H7 (cell line): ENCODE data around the gene SHFL. TPM values are rescaled to one million over a fixed set of nuclear protein-coding genes. Genes with fewer than 3 reads are reported as not detected.
A peak's percentile ranks its signal among the peaks of the same experiment; 100 is the strongest.

ENCODE experiments used
- DNase-seq: peaks from one replicate; pipeline ENCODE4 v3.0.0; 2012
- H3K27me3 ChIP-seq: 2 replicates; pipeline ENCODE4 v1.6.0; 2011; ENCODE audit warnings: mild to moderate bottlenecking, low read length; ENCODE audit not compliant: control insufficient read depth, insufficient read depth
- H3K36me3 ChIP-seq: replicated peaks from 2 replicates; pipeline ENCODE4 v1.5.1; 2011; ENCODE audit warnings: low read length; ENCODE audit not compliant: control insufficient read depth, insufficient read depth
- H3K4me3 ChIP-seq: 2 replicates; pipeline ENCODE4 v1.5.1; 2011; ENCODE audit warnings: low read depth, mild to moderate bottlenecking, control low read depth, low read length, moderate library complexity; ENCODE audit not compliant: insufficient read depth
- total RNA-seq: library from RNA; depleted of rRNA; stranded (reverse); fragments of >200 nt; shearing (Covaris generic); gene quantifications from 2 replicates; pipeline ENCODE4 v1.2.3, GENCODE V29; 2014

The SHFL gene
- total RNA-seq, 1 experiment from 2014 or later = 14.4 TPM

DNA sequence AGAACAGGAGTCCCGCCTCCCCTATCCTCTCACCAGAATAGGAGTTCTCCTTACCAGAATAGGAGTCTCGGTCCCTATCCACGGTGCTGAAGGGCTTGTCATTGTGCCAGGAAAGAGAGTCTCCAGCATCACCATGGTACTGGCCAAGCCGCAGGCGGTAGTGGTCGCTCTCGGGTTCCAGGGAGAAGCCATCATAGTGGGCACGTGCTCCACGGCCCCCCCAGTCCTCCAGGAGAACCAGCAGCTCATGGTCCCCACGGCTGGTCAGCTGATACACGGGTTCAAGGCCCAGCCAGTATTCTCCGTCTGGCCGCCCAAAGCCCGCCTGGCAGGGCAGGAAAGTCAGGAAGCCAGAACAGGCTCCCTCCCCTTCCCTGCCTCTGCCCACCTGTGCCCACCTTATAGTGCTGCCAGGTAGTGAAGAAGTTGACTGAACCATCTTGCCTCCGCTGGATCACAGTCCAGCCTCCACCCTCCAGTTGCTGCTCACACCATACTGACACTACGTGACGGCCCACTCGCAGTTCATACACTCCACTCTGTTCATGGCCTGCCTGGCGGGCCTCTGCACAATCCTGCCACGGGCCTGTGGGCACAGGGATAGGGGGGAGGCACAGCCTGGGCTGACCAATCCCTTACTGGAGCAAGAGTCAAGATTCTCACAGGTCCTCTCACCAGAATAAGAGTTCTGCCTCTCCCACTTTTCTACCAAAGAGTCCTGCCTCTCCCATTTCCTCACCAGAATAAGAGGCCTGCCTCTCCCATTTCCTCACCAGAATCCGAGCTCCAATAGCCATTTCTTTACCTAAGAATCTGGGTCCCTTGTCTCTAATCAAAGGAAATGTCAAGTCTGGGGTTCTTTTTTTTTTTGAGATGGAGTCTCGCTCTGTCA is 7.4 kb downstream of the SHFL start:
- Histone ChIP-seq H3K4me3 (no peak overlapping the region), H3K27me3 (peaks cover 18% of the 10 kb centered on the region), H3K36me3 (peaks cover 4% of the 10 kb centered on the region)
- peak; percentile 69 for DNase-seq

DNA sequence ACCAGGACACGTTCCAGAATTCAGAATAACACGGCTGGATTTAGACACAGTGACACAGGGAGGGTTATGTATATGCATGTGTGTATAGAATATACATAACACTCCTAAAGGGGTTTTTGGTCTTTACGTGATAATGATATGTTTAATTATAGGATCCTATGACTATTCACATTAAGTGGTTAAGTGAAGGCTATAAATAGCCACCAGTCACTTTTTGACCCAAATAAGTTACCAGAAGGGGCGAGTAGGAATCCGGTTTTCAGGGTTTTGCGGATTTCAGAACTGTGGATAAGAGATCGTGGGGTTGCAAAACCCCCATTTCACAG is 9.5 kb downstream of the SHFL start:
- peaks cover 2% of the 10 kb centered on the region for H3K36me3 ChIP-seq
- no peak for DNase-seq
- H3K4me3 ChIP-seq = no peak overlapping the region
- H3K27me3 ChIP-seq = peaks cover 23% of the 10 kb centered on the region

DNA sequence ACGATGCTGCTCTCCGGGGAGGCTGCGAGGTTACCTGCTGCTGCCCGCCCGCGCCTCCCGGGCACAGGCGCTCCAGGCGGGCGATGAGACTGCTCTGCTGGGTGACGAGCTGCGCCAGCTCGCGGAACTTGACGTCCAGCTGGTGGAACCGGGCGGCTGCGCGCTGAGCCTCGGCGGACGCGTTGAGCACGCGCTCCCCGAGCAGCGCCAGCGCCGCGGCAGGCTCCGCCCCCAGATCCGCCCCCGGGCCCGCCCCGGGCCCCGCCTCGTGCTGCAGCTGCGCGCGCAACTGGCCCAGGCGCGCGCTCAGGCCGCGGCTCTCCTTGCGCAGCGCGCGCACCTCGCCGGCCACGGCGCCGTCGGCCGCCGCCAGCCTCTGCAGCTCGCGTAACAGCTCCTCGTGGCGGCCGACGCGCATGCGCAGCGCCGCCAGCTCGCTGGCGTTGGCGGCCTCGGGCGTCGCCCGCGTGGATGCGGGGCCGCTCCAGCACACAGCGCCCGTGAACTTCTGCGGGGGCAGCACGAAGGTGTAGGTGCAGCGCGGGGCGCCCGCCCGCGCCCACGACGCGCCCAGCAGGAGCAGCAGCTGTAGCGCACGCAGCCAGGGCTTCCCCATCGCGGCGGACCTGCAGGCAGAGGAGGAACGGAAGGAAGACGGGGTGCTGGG is 10.0 kb downstream of the SHFL start:
- H3K27me3 ChIP-seq = peaks cover 23% of the 10 kb centered on the region
- peaks cover 2% of the 10 kb centered on the region for H3K36me3 ChIP-seq
- DNase-seq = peak; percentile 100
- peak overlapping the region; percentile 58 for H3K4me3 ChIP-seq

DNA sequence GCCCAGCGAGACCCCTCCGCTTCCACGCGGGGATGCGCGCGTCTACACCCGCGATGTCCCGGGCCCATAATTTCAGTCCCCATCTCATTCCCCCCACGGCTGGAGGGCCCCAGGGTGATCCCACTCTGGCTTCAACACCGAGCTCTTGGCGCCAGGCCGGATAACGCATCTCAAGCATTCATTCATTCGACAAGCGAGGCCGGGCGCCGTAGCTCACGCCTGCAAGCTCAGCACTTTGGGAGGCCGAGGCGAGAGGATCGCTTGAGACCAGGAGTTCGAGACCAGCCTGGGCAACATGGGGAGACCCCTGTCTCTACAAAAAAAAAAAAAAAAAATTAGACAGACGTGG is 10.5 kb downstream of the SHFL start:
- DNase-seq = no peak
- Histone ChIP-seq H3K4me3 (peak overlapping the region; percentile 58), H3K27me3 (peaks cover 23% of the 10 kb centered on the region), H3K36me3 (peaks cover under 1% of the 10 kb centered on the region)

DNA sequence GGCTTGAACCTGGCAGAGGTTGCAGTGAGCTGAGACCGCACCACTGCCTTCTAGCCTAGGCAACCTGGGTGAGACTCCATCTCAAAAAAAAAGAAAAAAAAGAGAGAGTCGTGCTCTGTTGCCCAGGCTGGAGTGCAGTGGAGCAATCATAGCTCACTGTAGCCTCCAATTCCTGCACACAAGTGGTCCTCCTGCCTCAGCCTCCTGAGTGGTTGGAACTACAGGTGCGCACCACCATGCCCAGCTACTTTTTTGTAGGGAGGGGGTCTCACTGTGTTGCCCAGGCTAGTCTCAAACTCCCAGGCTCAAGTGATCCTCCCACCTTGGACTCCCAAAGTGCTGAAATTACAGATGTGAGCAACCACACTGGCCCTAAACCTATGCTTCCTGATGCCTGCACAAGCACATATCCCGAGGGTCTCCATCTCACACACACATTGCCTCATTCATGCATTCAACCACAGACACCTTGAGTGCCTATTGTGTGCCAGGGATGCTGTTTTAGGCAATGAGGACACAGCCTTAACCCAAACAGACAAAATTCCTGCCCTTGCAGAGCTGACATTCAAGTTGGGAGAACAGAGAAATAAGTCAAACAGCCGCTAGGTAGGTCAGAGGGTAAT is 14.2 kb downstream of the SHFL start:
- H3K4me3 ChIP-seq = no peak overlapping the region
- H3K27me3 ChIP-seq = peaks cover 14% of the 10 kb centered on the region
- H3K36me3 ChIP-seq = no peaks in the 10 kb centered on the region
- DNase-seq = no peak

DNA sequence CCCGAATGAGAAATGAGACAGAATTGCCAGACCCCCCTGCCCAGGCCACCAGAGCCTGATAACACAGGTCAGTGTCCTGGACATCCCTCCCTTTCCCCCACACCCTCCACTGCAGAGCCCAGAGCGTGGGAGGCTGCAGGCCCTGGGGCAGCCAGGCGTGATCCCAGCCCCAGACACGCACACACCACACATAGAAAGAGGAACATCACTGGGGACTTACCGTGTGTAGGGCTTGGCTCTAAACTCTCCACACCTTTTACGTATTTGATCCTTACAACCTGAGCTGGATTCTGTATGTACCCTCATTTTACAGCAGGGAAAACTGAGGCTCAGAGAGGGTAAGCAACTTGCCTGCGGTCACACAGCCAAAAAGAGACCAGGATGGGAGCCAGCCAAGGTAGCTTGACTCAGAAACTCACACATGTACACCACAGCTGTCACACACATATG is 16.7 kb downstream of the SHFL start:
- H3K27me3 ChIP-seq = peaks cover 5% of the 10 kb centered on the region; the same call in 1 of the 2 replicates
- no peak overlapping the region for H3K4me3 ChIP-seq
- peak; percentile 35 for DNase-seq
- peaks cover 7% of the 10 kb centered on the region for H3K36me3 ChIP-seq

DNA sequence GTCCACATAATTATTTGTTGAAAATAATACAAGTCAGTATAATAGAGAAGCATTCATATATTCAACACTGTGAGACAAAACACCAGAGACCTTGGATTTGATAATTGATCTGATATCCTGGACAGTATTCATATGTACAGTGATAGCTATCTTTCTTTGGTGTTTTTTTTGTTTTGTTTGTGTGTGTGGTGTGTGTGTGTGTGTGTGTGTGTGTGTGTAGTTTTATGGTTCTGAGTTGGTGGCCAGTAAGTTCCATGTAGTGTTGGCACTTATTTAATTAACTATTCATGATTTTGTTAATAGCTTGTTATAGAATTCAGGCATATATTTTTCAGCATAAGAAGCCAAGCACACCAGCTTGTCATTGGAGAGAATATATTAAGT is 18.0 kb downstream of the SHFL start:
- Histone ChIP-seq H3K4me3 (no peak overlapping the region), H3K36me3 (peaks cover 16% of the 10 kb centered on the region), H3K27me3 (peaks cover 5% of the 10 kb centered on the region; the same call in 1 of the 2 replicates)
- DNase-seq = no peak

DNA sequence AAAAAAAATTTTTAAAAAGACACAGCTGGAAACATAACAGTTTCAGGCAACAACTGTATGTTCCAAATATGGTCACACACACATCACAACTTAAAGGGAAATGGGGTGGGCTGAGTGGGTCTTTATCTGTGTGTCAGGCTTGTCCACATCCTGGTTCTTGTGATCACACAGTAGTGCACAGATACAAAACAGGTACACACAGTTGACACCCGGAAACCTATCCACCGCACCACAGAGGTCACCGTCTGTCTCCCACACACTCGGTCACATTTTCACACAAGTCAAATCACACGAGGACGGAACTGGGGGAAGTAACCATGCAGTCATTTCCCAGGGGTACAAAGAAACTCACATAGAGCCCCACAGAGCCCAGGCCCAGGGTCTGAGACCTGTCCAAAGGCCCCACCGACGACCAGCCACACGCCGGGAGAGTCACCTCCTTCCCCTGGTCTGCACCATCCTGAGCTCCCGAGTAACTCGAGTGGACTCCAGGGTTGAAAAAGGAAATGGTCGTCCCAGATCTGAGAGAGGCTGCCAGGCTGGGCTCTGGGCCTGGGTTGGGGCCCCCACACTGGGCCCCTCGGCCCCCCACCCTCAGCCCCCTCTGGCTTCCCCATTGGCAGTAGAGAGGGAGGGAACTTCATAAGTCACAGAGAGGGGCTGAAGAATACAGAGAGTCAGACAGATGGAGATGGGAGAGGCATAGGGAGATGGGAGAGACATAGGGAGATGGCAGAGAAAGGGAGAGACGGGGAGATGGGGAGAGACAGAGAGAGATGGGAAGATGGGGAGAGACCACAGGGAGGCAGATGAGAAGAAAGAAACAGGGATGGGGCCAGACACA is 18.8 kb downstream of the SHFL start:
- Histone ChIP-seq H3K4me3 (no peak overlapping the region), H3K36me3 (peaks cover 23% of the 10 kb centered on the region), H3K27me3 (peaks cover 5% of the 10 kb centered on the region; the same call in 1 of the 2 replicates)
- peak; percentile 41 for DNase-seq

DNA sequence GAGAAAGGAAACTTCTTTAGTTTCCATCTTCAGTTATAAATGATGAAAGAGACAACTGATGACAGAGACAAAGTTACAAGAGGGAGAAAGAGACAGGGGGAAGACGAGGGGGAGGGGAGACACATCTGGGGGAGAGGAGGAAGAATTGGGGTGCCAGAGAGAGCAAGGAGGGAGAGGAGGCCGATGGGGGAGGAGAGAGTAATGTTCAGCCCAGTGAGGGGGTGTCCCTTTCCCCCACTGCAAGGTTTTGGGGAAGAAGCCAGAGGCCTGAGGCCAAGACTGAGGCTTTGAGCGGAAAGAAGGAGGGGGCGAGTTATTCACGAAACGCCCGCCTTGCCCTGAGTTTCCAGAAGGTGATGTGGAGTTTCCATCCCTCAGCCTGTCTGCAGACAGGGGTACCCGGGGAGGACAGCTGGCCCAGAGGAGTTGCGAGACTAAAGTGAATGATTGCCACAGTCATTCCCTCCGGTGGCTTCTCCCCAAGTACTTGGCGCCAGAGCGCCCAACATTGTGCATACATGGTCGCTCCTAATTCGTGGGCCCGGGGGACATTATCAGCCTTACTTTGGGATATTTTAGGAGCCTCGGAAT is 19.5 kb downstream of the SHFL start:
- H3K36me3 ChIP-seq = peaks cover 25% of the 10 kb centered on the region
- DNase-seq = peak; percentile 64
- H3K27me3 ChIP-seq = no peaks in the 10 kb centered on the region
- peak overlapping the region; percentile 100; the same call in 1 of the 2 replicates for H3K4me3 ChIP-seq

DNA sequence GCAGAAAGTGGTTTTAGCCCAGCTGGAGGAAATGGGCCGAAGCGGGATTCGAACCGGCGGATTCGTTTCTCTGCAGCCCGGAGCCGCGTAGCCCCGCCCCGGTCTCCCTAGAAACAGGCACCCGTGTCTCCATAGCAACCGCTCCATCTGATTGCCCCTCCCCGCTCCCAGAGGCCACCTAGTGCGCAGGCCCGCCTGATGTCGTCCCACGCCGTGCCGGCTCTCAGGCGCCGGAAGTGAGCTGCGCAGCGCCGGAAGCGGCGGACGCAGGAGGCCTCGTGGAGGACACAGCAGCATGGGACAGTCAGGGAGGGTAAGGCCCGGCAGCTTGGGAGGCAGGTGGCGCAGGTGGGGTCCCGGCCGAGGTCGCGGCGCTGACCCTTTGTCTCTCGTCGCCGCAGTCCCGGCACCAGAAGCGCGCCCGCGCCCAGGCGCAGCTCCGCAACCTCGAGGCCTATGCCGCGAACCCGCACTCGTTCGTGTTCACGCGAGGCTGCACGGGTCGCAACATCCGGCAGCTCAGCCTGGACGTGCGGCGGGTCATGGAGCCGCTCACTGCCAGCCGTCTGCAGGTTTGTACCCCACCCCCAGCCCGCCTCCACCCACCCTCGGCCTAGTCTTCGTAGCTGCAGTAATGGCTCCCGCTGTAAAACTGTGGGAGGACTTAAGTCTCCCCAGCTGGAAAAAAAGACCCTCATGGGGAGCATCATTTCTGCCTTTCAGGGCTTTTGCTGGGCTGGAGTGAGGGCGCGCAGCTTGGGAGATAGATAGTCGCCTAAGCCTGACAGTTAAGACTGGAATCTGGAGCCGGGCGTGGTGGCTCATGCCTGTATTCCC is 20.2 kb downstream of the SHFL start, which contains the start of gene PPAN:
TSS of gene PPAN (plus strand) at position 263 of the 837 bp plus-strand sequence. CDS start at position 296, 33 bp downstream.
- Histone ChIP-seq H3K4me3 (peak within 1 kb of the TSS; percentile 100), H3K36me3 (peaks cover 26% of the 10 kb centered on the region), H3K27me3 (no peaks in the 10 kb centered on the region)
- peak; percentile 100 for DNase-seq

DNA sequence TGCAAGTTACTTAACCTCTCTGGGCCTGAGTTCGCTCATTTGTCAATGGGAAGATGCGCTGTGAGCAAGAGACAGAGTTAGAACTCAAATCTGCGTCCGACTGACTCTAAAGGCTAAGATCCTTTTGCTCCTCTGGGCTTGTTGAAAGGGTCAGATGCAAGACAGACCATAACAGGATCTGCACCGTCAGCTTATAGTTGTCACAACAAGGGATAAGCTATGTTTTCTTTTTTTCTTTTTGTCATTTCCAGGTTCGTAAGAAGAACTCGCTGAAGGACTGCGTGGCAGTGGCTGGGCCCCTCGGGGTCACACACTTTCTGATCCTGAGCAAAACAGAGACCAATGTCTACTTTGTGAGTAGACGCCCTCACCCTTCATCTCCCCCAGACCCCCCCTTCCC is 21.1 kb downstream of the SHFL start:
- Histone ChIP-seq H3K36me3 (peaks cover 26% of the 10 kb centered on the region), H3K4me3 (peak overlapping the region; percentile 100), H3K27me3 (no peaks in the 10 kb centered on the region)
- no peak for DNase-seq

DNA sequence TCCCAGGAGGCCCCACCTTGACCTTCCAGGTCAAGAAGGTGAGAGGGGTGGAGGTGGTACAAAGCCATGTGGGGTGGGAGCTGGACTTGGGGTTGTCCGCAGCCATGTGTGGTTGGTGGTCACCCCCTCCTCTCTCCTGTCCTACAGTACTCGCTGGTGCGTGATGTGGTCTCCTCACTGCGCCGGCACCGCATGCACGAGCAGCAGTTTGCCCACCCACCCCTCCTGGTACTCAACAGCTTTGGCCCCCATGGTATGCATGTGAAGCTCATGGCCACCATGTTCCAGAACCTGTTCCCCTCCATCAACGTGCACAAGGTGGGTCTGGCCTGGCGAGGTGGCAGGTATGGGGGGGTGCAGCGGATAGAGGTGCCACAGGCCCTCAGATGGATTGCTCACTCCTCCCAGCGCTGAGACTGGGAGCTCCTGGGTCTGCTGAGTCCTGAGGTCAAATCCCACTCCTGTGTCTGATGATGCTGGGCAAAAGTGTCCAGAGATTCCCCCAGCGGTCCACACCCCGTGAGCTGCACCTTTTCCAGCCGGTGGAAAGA is 21.8 kb downstream of the SHFL start:
- Histone ChIP-seq H3K27me3 (no peaks in the 10 kb centered on the region), H3K36me3 (peaks cover 26% of the 10 kb centered on the region), H3K4me3 (no peak overlapping the region)
- no peak for DNase-seq

DNA sequence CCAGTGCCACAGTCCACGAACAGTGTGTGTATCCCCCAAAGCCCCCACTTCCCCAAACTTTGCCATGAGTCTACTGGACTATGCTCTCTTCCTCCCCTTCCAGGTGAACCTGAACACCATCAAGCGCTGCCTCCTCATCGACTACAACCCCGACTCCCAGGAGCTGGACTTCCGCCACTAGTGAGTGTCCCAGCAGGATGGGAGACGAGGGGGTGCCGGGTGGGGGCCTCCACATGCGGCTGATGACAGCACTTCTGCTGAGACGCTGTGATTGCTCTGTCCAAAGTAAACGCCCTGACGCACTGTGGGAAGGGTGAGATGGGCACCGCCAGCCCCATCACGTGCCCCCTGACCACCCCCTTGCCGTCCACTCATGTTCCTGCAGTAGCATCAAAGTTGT is 23.4 kb downstream of the SHFL start:
- Histone ChIP-seq H3K27me3 (no peaks in the 10 kb centered on the region), H3K4me3 (no peak overlapping the region), H3K36me3 (peaks cover 26% of the 10 kb centered on the region)
- no peak for DNase-seq
